Measurements from ENCODE around the gene TCF7L2.

TCF7L2 gene

GRCh38 chr10:113025487-113025886 is 75.4 kb downstream of the TCF7L2 start:
- DNase-seq: no peak

DNA sequence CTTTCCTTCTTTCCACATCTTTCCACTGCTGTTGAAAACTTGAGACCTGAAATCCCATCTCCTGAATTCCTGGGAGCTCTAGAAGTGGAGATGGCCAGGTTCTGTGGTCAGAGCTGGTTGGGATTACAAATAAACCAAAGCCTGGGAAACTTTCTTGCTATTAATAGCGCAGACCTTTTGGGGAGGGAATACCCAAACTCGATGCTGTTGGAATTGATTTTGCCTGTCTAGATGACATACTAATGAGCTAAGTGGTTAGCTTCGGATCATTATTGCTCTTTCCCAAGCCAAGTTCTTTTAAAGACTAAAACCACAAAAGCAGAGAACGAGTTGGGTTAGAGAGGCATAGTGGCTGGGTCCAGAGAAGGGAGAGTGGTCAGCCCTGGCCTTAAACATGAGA is 76.6 kb downstream of the TCF7L2 start:
- Histone ChIP-seq H2BK120ac (ENCODE audit: low read depth, low read length) (no peak overlapping the region), H2BK5ac (ENCODE audit: low read depth, low read length, poor library complexity, severe bottlenecking) (no peak overlapping the region), H4K91ac (ENCODE audit: low read length) (no peak overlapping the region), H3K27me3 (ENCODE audit: control insufficient read depth in 1 of 2, insufficient read depth in 1 of 2, low read length in 2 of 2) (no peaks in the 10 kb centered on the region), H2AK5ac (ENCODE audit: low read length, severe bottlenecking) (no peak overlapping the region), H3K79me1 (replicated peaks; ENCODE audit: low read length, poor library complexity, severe bottlenecking) (peaks cover 5% of the 10 kb centered on the region), H3K4me1 (ENCODE audit: control insufficient read depth, insufficient read depth, low read depth, low read length) (peaks cover 24% of the 10 kb centered on the region), H3K4ac (ENCODE audit: low read depth in 1 of 2, low read length in 2 of 2) (peak overlapping the region in 1 of 2 experiments; percentile 3), H3K4me3 (ENCODE audit: insufficient read depth in 1 of 2, low read depth in 1 of 2, low read length in 2 of 2) (no peak overlapping the region), H4K8ac (ENCODE audit: low read length) (no peak overlapping the region), H3K23ac (ENCODE audit: low read length in 2 of 2) (no peak overlapping the region), H3K9ac (ENCODE audit: low read length) (no peak overlapping the region), H2BK15ac (ENCODE audit: low read depth, poor library complexity, severe bottlenecking) (no peak overlapping the region), H2AFZ (ENCODE audit: low read depth, low read length) (no peak overlapping the region), H3K18ac (ENCODE audit: low read depth in 1 of 2, low read length in 2 of 2) (peak overlapping the region in 1 of 2 experiments; percentile 37), H3K36me3 (ENCODE audit: control insufficient read depth in 1 of 2, insufficient read depth in 2 of 2, low read depth in 1 of 2, low read length in 2 of 2) (peaks cover 0 to 2% of the 10 kb centered on the region in 2 experiments), H3K27ac (ENCODE audit: low read length, poor library complexity, severe bottlenecking) (peak overlapping the region; percentile 28), H3K4me2 (ENCODE audit: low read length, poor library complexity, severe bottlenecking) (no peak overlapping the region), H2BK12ac (ENCODE audit: low read length in 2 of 2) (peak overlapping the region in 1 of 2 experiments; percentile 4), H3K14ac (ENCODE audit: low read length in 2 of 2) (no peak overlapping the region), H3K9me3 (ENCODE audit: control insufficient read depth, low read length) (no peaks in the 10 kb centered on the region)
- DNase-seq: peak; percentile 97
- WGBS: 21% methylated on average over 4 of the region's 4 CpGs

More at GRCh38 chr10:113025487-113025886, 75.4 kb downstream of the TCF7L2 start:
- Histone ChIP-seq H2AK5ac (ENCODE audit: low read length, severe bottlenecking) (no peak overlapping the region), H3K36me3 (ENCODE audit: control insufficient read depth in 1 of 2, insufficient read depth in 2 of 2, low read depth in 1 of 2, low read length in 2 of 2) (peaks cover 0 to 2% of the 10 kb centered on the region in 2 experiments), H3K23ac (ENCODE audit: low read length in 2 of 2) (no peak overlapping the region), H3K4ac (ENCODE audit: low read depth in 1 of 2, low read length in 2 of 2) (no peak overlapping the region), H2BK12ac (ENCODE audit: low read length in 2 of 2) (no peak overlapping the region), H3K9me3 (ENCODE audit: control insufficient read depth, low read length) (no peaks in the 10 kb centered on the region), H2AFZ (ENCODE audit: low read depth, low read length) (no peak overlapping the region), H3K4me3 (ENCODE audit: insufficient read depth in 1 of 2, low read depth in 1 of 2, low read length in 2 of 2) (no peak overlapping the region), H3K4me2 (ENCODE audit: low read length, poor library complexity, severe bottlenecking) (no peak overlapping the region), H3K18ac (ENCODE audit: low read depth in 1 of 2, low read length in 2 of 2) (no peak overlapping the region), H3K79me1 (replicated peaks; ENCODE audit: low read length, poor library complexity, severe bottlenecking) (peaks cover 5% of the 10 kb centered on the region), H3K14ac (ENCODE audit: low read length in 2 of 2) (no peak overlapping the region), H3K27me3 (ENCODE audit: control insufficient read depth in 1 of 2, insufficient read depth in 1 of 2, low read length in 2 of 2) (no peaks in the 10 kb centered on the region), H4K91ac (ENCODE audit: low read length) (no peak overlapping the region), H2BK15ac (ENCODE audit: low read depth, poor library complexity, severe bottlenecking) (no peak overlapping the region), H3K4me1 (ENCODE audit: control insufficient read depth, insufficient read depth, low read depth, low read length) (peaks cover 27% of the 10 kb centered on the region), H2BK5ac (ENCODE audit: low read depth, low read length, poor library complexity, severe bottlenecking) (no peak overlapping the region), H3K27ac (ENCODE audit: low read length, poor library complexity, severe bottlenecking) (no peak overlapping the region), H3K9ac (ENCODE audit: low read length) (no peak overlapping the region), H4K8ac (ENCODE audit: low read length) (no peak overlapping the region), H2BK120ac (ENCODE audit: low read depth, low read length) (no peak overlapping the region)
- 97% methylated on average over 5 of the region's 6 CpGs for WGBS

GRCh38 chr10:113027230-113027573 is 77.2 kb downstream of the TCF7L2 start:
- Histone ChIP-seq H3K4me2 (ENCODE audit: low read length, poor library complexity, severe bottlenecking) (no peak overlapping the region), H2AK5ac (ENCODE audit: low read length, severe bottlenecking) (no peak overlapping the region), H3K4me3 (ENCODE audit: insufficient read depth in 1 of 2, low read depth in 1 of 2, low read length in 2 of 2) (peak overlapping the region in 1 of 2 experiments; percentile 57), H4K8ac (ENCODE audit: low read length) (no peak overlapping the region), H3K4me1 (ENCODE audit: control insufficient read depth, insufficient read depth, low read depth, low read length) (peaks cover 21% of the 10 kb centered on the region), H3K4ac (ENCODE audit: low read depth in 1 of 2, low read length in 2 of 2) (no peak overlapping the region), H3K9me3 (ENCODE audit: control insufficient read depth, low read length) (no peaks in the 10 kb centered on the region), H3K14ac (ENCODE audit: low read length in 2 of 2) (no peak overlapping the region), H2BK5ac (ENCODE audit: low read depth, low read length, poor library complexity, severe bottlenecking) (no peak overlapping the region), H2BK12ac (ENCODE audit: low read length in 2 of 2) (no peak overlapping the region), H3K18ac (ENCODE audit: low read depth in 1 of 2, low read length in 2 of 2) (no peak overlapping the region), H3K27me3 (ENCODE audit: control insufficient read depth in 1 of 2, insufficient read depth in 1 of 2, low read length in 2 of 2) (no peaks in the 10 kb centered on the region), H2BK120ac (ENCODE audit: low read depth, low read length) (no peak overlapping the region), H4K91ac (ENCODE audit: low read length) (no peak overlapping the region), H2AFZ (ENCODE audit: low read depth, low read length) (no peak overlapping the region), H3K79me1 (replicated peaks; ENCODE audit: low read length, poor library complexity, severe bottlenecking) (peaks cover 5% of the 10 kb centered on the region), H3K23ac (ENCODE audit: low read length in 2 of 2) (no peak overlapping the region), H3K36me3 (ENCODE audit: control insufficient read depth in 1 of 2, insufficient read depth in 2 of 2, low read depth in 1 of 2, low read length in 2 of 2) (peaks cover 0 to 2% of the 10 kb centered on the region in 2 experiments), H2BK15ac (ENCODE audit: low read depth, poor library complexity, severe bottlenecking) (no peak overlapping the region), H3K9ac (ENCODE audit: low read length) (peak overlapping the region; percentile 20), H3K27ac (ENCODE audit: low read length, poor library complexity, severe bottlenecking) (peak overlapping the region; percentile 55)
- 11% methylated on average over 2 of the region's 2 CpGs for WGBS
- DNase-seq: no peak

DNA sequence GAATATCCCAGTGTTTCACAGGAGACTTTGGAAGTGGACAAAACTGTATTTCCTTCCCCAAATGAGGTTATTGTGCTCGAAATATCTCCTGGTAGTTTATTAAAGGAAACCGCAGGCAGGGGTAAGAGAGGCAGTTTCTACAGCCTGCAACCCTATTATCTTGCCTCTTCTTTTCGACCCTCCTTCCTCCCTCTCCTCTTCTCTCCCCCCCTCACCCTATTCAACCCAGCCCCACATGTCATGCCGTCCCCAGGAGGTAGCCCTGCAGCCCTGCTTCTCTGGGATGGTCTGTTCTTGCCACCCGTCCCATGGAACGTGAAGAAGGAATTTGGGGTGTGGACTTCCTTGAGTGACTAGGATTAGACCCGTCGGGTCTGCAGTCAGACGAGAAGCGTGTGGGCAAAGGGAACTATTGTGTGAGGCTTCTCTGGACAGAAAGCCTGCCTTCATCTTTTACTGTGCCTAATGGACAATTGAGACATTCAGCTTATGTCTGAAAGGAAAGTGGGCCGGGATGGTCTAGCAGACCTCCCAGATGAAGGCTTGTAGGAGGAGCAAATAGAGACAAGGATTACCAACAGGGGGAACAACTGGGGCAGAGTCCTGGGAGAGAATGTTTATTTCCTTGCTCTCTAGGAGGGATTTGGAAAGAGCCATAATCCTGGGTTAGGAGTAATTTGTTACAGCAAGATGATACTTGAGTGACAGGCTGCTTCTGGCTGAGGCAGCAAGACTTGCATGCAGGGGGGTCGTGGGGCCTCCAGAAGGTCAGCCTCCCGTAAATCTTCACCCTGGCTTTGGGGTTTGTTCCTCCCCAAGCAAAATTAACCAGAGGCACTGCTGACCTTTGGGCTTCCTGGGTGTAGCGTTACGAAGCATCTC is 77.8 kb downstream of the TCF7L2 start:
- Histone ChIP-seq H2BK5ac (ENCODE audit: low read depth, low read length, poor library complexity, severe bottlenecking) (peak overlapping the region; percentile 37), H3K23ac (ENCODE audit: low read length in 2 of 2) (no peak overlapping the region), H2BK12ac (ENCODE audit: low read length in 2 of 2) (peak overlapping the region; percentile 68 to 70), H4K8ac (ENCODE audit: low read length) (peak overlapping the region; percentile 77), H3K18ac (ENCODE audit: low read depth in 1 of 2, low read length in 2 of 2) (peak overlapping the region; percentile 52 to 90), H3K79me1 (replicated peaks; ENCODE audit: low read length, poor library complexity, severe bottlenecking) (peaks cover 5% of the 10 kb centered on the region), H2AK5ac (ENCODE audit: low read length, severe bottlenecking) (peak overlapping the region; percentile 75), H3K4me3 (ENCODE audit: insufficient read depth in 1 of 2, low read depth in 1 of 2, low read length in 2 of 2) (peak overlapping the region in 1 of 2 experiments; percentile 57), H2BK120ac (ENCODE audit: low read depth, low read length) (peak overlapping the region; percentile 57), H3K9me3 (ENCODE audit: control insufficient read depth, low read length) (no peaks in the 10 kb centered on the region), H2AFZ (ENCODE audit: low read depth, low read length) (no peak overlapping the region), H3K36me3 (ENCODE audit: control insufficient read depth in 1 of 2, insufficient read depth in 2 of 2, low read depth in 1 of 2, low read length in 2 of 2) (peaks cover 0 to 2% of the 10 kb centered on the region in 2 experiments), H3K9ac (ENCODE audit: low read length) (peak overlapping the region; percentile 65), H3K4ac (ENCODE audit: low read depth in 1 of 2, low read length in 2 of 2) (peak overlapping the region in 1 of 2 experiments; percentile 40), H3K27me3 (ENCODE audit: control insufficient read depth in 1 of 2, insufficient read depth in 1 of 2, low read length in 2 of 2) (no peaks in the 10 kb centered on the region), H2BK15ac (ENCODE audit: low read depth, poor library complexity, severe bottlenecking) (peak overlapping the region; percentile 56), H4K91ac (ENCODE audit: low read length) (peak overlapping the region; percentile 81), H3K27ac (ENCODE audit: low read length, poor library complexity, severe bottlenecking) (peak overlapping the region; percentile 55), H3K4me2 (ENCODE audit: low read length, poor library complexity, severe bottlenecking) (peak overlapping the region; percentile 34), H3K4me1 (ENCODE audit: control insufficient read depth, insufficient read depth, low read depth, low read length) (peaks cover 20% of the 10 kb centered on the region), H3K14ac (ENCODE audit: low read length in 2 of 2) (peak overlapping the region in 1 of 2 experiments; percentile 37)
- WGBS: 9% methylated on average over 15 of the region's 15 CpGs
- peak; percentile 82 for DNase-seq
